HFFc6 (cell line): ENCODE measurements around the gene COL9A3. TPM values are rescaled to one million over a fixed set of nuclear protein-coding genes. Genes with fewer than 3 reads are reported as not detected.

Experiments used
- DNase-seq: peaks from one replicate; pipeline ENCODE4 v3.0.0-alpha.2; 2018
- H3K27ac Mint-ChIP-seq: 2 replicates; pipeline ENCODE4 v1.8.0; 2020; ENCODE audit warnings: mild to moderate bottlenecking, mixed read lengths
- H3K27me3 Mint-ChIP-seq: 2 replicates; pipeline ENCODE4 v1.8.0; 2021; ENCODE audit warnings: mild to moderate bottlenecking, moderate library complexity, mixed read lengths; ENCODE audit not compliant: insufficient read depth
- H3K36me3 Mint-ChIP-seq: 2 replicates; pipeline ENCODE4 v1.8.0; 2021; ENCODE audit warnings: low read depth, mixed read lengths
- H3K4me1 Mint-ChIP-seq: 2 replicates; pipeline ENCODE4 v1.8.0; 2020; ENCODE audit warnings: low read depth, mixed read lengths
- H3K4me3 Mint-ChIP-seq: 2 replicates; pipeline ENCODE4 v1.8.0; 2020; ENCODE audit warnings: mild to moderate bottlenecking, moderate library complexity, mixed read lengths
- H3K9me3 Mint-ChIP-seq: 2 replicates; pipeline ENCODE4 v1.8.0; 2020; ENCODE audit warnings: mild to moderate bottlenecking, mixed read lengths
- CTCF ChIP-seq: fragments of 200-600 bp; sonication (generic); IDR thresholded peaks from 2 replicates; pipeline ENCODE4 v1.5.0; 2021; ENCODE audit warnings: antibody characterized with exemption, mild to moderate bottlenecking
- total RNA-seq, 6 experiments: library from RNA; stranded (reverse); fragmentation: NEBNext Ultra II Directional; extraction: Animal tissue kit (Norgen Biotek cat#: 25700); gene quantifications; 2 replicates in 1 of 6; 3 replicates in 5 of 6; pipeline ENCODE4 v1.2.3, GENCODE V29; 2021

The COL9A3 gene
- total RNA-seq, 6 experiments from 2014 or later, result 0.07 to 0.34 (median 0.09) TPM; not detected in 3

- Mint-ChIP-seq H3K27me3 (peaks cover 13% of the 10 kb centered on the region), H3K9me3 (0 out of 2 replicates have a peak, but pooled peaks cover 4% of the 10 kb centered on the region), H3K36me3 (no peaks in the 10 kb centered on the region), H3K4me1 (peaks cover 11% of the 10 kb centered on the region), H3K27ac (0 out of 2 replicates have a peak overlapping the region, but pooled peaks have one; percentile 1), H3K4me3 (no peak overlapping the region)
- TF ChIP-seq CTCF, result no peak
- DNase-seq, result no peak
Observed at GRCh38 chr20:62874964-62875344, 58.1 kb downstream of the COL9A3 start.

- DNase-seq, result peak; percentile 77
- Mint-ChIP-seq H3K36me3 (no peaks in the 10 kb centered on the region), H3K4me1 (peaks cover 11% of the 10 kb centered on the region), H3K27ac (peak overlapping the region; percentile 61), H3K4me3 (no peak overlapping the region), H3K9me3 (0 out of 2 replicates have a peak, but pooled peaks cover 4% of the 10 kb centered on the region), H3K27me3 (peaks cover 13% of the 10 kb centered on the region)
- TF ChIP-seq CTCF, result peak; percentile 47
Observed at GRCh38 chr20:62875419-62876361, 58.8 kb downstream of the COL9A3 start.

- no peak for DNase-seq
- no peak overlapping the region for H3K27ac Mint-ChIP-seq
Observed at GRCh38 chr20:62876501-62876901, 59.7 kb downstream of the COL9A3 start.

GRCh38 chr20:62876902-62877816 is 60.3 kb downstream of the COL9A3 start:
- no peak overlapping the region for H3K4me3 Mint-ChIP-seq
- 0 out of 2 replicates have a peak, but pooled peaks cover 4% of the 10 kb centered on the region for H3K9me3 Mint-ChIP-seq
- no peak overlapping the region for H3K27ac Mint-ChIP-seq
- TF ChIP-seq CTCF, result no peak
- DNase-seq, result no peak
- H3K4me1 Mint-ChIP-seq, result peaks cover 11% of the 10 kb centered on the region
- peaks cover 10% of the 10 kb centered on the region for H3K36me3 Mint-ChIP-seq
- H3K27me3 Mint-ChIP-seq, result peaks cover 13% of the 10 kb centered on the region

More at GRCh38 chr20:62876501-62876901, 59.7 kb downstream of the COL9A3 start:
- peaks cover 13% of the 10 kb centered on the region for H3K27me3 Mint-ChIP-seq
- peaks cover 3% of the 10 kb centered on the region for H3K36me3 Mint-ChIP-seq
- peaks cover 11% of the 10 kb centered on the region for H3K4me1 Mint-ChIP-seq
- no peak for TF ChIP-seq CTCF
- no peak overlapping the region for H3K4me3 Mint-ChIP-seq
- H3K9me3 Mint-ChIP-seq, result 0 out of 2 replicates have a peak, but pooled peaks cover 4% of the 10 kb centered on the region
